Measurements from ENCODE around the gene SP3.
A peak's percentile ranks its signal among the peaks of the same experiment; 100 is the strongest.

The SP3 gene

DNA sequence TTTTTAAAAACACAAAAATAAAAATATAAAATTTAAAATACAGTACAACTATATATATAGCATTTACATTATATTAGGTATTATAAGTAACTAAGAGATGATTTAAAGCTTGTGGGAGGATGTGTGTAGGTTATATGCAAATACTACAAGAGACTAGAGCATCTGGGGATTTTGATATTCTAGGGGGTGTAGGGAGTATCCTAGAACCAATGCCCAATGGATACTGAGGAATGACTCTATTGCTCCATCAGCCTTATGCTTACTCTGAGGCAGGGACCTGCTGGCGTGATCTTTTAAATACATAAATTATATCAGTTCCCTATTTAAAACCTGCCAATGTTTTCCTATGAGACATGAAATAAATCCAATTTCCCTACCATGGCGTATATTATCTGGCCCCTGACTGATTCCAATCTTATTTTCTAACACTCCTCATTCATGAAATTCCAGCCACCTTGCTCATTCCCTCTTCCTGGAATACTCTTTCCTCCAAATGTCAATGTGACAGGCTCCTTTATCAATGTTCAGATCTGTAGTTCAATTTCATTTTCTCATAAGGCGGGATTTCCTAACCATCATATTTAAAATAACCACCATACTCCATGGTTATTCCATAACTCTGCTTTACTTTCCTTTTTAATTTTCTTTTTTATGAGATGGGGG lies 22.2 kb downstream of the SP3 start:
- DNase-seq (ENCODE audit: low spot score), result no peak

GRCh38 chr2:173941567-173941966 lies 23.6 kb downstream of the SP3 start:
- DNase-seq (ENCODE audit: low spot score), result no peak

DNA sequence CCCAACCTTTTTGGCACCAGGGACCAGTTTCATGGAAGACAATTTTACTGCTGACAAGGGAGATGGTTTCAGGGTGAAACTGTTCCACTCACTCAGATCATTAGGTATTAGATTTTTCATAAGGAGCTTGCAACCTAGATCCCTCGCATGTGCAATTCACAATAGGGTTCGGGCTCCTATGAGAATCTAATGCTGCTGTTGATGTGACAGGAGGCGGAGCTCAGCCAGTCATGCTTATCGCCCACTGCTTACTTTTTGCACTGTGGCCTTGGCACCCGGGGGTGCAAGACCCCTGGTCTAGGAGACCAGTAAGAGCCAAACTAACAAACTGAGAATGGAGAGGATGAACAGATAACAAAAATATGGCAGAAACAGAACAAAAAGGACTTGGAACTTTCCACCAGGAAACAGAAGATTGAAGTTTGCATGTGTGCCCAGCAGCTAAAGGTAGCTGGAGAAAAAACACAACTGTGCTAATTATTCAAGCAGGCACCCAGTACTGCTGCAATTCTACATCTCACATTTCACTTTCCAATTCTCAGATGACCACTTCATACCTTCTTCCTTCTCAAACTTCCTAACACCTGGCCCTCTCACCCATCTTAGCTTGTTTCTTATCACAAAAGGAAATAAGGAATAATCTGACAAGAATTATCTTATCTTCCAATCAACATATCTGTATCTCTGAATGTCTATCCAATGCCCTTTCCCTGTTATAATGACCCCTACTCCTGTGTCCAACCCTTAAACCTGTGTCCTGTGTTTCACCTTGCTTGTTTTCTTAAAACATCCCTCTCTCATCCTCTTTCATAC lies 24.8 kb downstream of the SP3 start:
- no peak for DNase-seq (ENCODE audit: low spot score)

DNA sequence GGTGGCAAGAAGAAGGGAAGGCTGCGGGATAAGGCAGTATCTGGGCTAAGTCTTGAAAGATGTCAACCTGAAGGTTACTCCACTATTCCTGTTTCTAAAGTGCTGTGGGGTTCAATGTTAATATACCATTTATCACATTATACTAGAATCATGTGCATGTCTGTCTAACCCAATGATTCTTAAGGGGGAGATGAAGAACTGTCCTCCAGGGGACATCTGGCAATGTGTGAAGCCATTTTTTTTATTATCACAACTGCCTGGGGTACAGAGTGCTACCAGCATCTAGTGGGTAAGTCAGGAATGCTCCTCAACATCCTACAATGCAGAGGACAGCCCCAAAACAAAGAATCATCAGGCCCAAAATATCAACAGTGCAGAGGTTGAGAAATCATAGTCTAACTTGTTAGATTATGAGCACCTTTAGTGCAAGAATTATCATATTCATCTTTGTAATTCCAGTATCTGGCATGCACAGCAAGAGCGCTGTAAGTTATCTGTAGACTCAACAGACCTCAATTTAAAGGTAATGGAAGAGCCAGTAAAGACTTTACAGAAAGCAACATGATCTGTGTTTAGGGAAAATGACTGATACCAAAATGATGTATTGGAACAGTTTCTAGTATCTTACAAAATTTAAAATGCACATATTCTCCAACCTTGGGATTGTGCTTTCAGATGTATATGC lies 26.3 kb downstream of the SP3 start:
- DNase-seq (ENCODE audit: low spot score), result no peak

DNA sequence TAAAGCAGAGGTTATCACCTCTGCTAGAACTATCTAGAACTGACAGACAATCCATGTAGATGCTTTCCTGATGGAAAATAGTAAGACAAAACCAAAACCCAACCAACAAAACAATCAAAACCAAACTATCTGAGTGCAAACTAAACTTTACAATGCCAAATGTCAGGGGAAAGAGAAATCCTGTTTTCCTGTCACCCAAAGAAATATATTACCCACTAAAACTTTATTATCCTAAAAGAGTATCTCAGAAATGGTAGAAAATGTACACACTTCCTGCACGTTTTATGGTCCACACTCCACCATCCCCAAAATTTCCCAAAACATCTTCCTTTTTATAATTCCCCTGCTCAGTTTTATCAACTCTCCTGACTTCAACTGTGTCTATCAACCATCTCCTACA lies 29.9 kb downstream of the SP3 start:
- no peak for DNase-seq (ENCODE audit: low spot score)

DNA sequence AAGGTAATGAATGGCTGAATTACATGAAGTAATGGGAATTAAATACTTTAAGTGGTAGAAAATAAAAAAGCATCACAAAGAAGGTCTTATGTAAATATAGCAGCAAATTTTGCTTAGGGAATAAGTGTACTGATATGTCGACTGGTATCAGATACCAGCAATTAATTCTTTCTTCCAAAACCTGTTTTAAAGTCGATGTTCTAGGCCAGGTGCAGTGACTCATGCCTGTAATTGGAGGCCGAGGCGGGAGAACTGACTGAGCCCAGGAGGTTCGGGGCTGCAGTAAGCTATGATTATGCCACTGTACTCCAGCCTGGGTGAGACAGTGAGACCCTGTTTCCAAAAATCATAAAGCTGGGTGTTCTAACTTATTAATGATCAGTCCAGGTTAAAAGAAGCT lies 30.3 kb downstream of the SP3 start:
- no peak for DNase-seq (ENCODE audit: low spot score)

- DNase-seq (ENCODE audit: low spot score), result no peak
Observed at GRCh38 chr2:173931751-173932150, 33.4 kb downstream of the SP3 start.

- DNase-seq (ENCODE audit: low spot score), result no peak
Observed at GRCh38 chr2:173929441-173929840, 35.7 kb downstream of the SP3 start.

- DNase-seq (ENCODE audit: low spot score), result no peak
Observed at GRCh38 chr2:173926875-173927274, 38.3 kb downstream of the SP3 start.

GRCh38 chr2:173924285-173924684 lies 40.9 kb downstream of the SP3 start:
- DNase-seq (ENCODE audit: low spot score), result no peak

GRCh38 chr2:173922760-173923159 lies 42.4 kb downstream of the SP3 start:
- DNase-seq (ENCODE audit: low spot score), result no peak

- DNase-seq (ENCODE audit: low spot score), result no peak
Observed at GRCh38 chr2:173922068-173922467, 43.1 kb downstream of the SP3 start.

DNA sequence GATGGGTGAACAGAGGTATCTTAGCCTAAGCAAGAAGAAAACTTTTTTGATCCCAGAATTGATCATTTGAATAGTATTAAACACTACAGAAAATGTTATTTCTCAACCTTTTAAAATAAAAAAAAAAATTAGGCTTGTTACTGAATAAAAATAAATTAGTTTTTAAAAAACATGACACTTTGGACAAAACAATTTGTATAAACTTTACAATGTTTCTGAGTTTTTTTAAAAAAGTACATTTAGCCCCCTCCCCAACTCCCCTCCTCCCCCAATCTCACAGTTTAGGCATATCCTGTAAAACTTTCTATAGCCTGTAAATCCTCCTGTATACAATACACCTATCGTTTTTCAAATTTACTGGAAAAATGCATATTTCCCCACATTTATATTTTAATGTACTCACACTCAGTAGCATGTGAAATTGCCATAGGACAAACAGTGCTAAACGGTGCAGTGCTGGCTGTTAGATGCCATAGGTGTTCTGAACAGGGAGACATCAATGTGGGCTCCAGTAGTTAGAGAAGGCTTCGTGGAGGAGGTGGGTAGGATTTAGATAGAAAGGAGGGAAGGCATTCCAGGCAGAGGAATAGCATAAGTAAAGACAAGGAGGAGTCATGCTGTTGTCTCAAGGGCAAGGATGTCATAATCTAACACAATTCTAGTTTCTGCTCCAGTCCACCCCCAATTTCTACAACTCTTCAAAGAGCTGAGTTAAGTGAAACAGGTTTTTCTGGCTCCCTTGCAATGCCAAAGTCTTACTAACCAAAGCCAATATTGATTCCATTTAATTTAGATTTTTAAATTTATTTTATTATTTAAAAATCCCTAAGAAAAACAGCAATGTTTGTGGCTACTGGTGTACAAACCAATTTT lies 50.9 kb downstream of the SP3 start:
- DNase-seq (ENCODE audit: low spot score), result no peak

DNA sequence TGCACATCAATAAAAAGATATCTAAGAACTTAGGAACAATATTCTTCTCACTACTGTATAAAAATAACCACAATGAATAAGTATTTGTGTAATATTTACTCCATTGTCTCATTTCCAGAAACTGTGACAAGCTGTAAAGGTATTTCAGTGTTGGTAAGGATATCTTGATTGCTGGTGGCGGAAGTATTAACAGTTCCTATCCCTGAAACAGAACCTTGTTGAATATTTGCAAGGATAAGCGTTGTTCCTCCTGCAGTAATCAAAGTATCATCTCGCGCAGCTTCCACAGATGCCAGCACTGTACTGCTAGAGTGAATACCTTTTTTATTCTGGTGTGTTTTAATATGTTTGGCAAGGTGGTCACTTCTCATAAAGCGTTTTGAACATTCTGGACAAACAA lies 55.3 kb downstream of the SP3 start:
- no peak for DNase-seq (ENCODE audit: low spot score)

GRCh38 chr2:173906626-173907025 lies 58.5 kb downstream of the SP3 start:
- no peak for DNase-seq (ENCODE audit: low spot score)

- DNase-seq (ENCODE audit: low spot score), result peak; percentile 16
Observed at GRCh38 chr2:173903601-173904394, 61.4 kb downstream of the SP3 start.

DNA sequence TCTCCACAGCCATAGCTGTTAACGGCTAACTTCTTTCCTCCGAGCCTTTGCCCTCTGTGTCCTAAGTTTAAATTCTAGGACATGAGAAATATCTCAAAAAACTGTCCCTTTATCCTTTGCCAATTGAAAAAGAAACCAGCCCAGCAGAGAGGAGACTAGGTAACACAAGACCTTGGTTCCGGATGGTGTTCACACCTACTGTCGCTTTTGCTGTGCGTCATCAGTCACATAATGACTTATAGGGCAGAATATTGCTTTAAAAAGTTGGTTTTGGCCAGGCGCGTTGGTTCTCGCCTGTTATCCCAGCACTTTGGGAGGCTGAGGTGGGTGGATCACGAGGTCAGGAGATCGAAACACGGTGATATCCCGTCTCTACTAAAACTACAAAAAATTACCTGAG lies 66.2 kb downstream of the SP3 start:
- DNase-seq (ENCODE audit: low spot score), result no peak

DNA sequence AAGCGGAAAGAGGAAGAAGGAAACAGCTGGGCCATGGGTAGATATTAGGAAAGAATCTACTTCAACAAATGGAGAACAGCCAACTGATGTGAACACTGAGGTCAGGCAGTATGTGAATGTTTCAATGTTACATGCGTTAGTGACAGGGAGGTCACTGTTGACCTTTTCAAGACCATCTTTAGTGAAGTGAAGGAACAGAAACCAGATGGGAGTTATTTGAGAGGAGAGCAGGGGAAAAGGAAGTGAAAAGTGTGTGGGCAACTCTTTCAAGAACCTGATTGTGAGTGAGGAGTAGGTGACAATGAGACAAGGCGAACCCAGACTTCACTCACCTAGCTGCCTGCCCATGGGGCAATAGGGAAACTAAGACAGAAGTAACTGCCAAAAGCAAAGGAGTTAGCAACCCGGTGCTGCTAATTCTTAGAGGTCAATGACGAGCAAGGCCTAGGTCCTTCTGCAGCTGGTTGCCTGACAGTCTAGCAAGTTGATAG lies 67.0 kb downstream of the SP3 start:
- no peak for DNase-seq (ENCODE audit: low spot score)

- DNase-seq (ENCODE audit: low spot score), result no peak
Observed at GRCh38 chr2:173896755-173897154, 68.4 kb downstream of the SP3 start.

- no peak for DNase-seq (ENCODE audit: low spot score)
Observed at GRCh38 chr2:173892341-173892740, 72.8 kb downstream of the SP3 start.
